AG09309 (cell line): Measurements from ENCODE around the gene SNCB.

Source experiments
- DNase-seq: peaks from one replicate; pipeline ENCODE4 v3.0.0-alpha.2; 2010; ENCODE audit warnings: low read depth
- H3K4me3 ChIP-seq: 2 replicates; pipeline ENCODE4 v1.5.1; 2011; ENCODE audit warnings: mild to moderate bottlenecking, low read depth, low read length, moderate library complexity; ENCODE audit not compliant: control insufficient read depth
- TF ChIP-seq, protein P1 (sequence below): IDR thresholded peaks from 2 replicates; pipeline ENCODE4 v1.5.1; 2011; ENCODE audit warnings: mild to moderate bottlenecking, low read depth, low read length, inconsistent platforms; ENCODE audit not compliant: insufficient read depth, control insufficient read depth; ENCODE audit errors: missing control alignments

The SNCB gene

DNA sequence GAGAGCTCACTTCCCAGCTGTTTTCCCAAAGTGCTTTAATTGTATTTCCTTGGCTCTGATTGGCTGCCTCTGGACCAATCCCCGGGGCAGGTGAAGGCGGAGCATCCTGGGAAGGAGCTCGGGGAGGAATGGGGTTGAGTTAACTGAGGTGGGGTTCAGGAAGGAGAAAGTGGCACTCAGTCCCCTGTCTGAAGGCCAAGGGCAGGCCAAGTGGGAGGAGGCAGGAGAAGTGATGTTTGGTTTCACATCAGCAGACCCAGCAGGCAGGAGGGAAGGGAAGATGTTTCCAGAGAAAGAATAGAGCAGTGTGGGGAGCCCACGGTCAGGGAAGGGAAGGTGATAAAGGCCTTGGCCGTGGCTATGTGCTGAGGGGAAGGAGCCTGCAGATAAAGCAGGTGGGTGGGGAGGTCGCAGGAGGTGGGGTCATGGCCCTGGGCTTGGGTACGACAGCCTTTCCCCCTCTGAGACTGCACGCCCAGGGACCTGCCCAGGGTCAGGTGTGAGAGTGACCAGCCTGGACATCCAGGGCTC lies 20.1 kb upstream of the SNCB start:
- no peak for DNase-seq
- H3K4me3 ChIP-seq = no peak overlapping the region
- TF ChIP-seq, protein P1, sequence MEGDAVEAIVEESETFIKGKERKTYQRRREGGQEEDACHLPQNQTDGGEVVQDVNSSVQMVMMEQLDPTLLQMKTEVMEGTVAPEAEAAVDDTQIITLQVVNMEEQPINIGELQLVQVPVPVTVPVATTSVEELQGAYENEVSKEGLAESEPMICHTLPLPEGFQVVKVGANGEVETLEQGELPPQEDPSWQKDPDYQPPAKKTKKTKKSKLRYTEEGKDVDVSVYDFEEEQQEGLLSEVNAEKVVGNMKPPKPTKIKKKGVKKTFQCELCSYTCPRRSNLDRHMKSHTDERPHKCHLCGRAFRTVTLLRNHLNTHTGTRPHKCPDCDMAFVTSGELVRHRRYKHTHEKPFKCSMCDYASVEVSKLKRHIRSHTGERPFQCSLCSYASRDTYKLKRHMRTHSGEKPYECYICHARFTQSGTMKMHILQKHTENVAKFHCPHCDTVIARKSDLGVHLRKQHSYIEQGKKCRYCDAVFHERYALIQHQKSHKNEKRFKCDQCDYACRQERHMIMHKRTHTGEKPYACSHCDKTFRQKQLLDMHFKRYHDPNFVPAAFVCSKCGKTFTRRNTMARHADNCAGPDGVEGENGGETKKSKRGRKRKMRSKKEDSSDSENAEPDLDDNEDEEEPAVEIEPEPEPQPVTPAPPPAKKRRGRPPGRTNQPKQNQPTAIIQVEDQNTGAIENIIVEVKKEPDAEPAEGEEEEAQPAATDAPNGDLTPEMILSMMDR = no peak

DNA sequence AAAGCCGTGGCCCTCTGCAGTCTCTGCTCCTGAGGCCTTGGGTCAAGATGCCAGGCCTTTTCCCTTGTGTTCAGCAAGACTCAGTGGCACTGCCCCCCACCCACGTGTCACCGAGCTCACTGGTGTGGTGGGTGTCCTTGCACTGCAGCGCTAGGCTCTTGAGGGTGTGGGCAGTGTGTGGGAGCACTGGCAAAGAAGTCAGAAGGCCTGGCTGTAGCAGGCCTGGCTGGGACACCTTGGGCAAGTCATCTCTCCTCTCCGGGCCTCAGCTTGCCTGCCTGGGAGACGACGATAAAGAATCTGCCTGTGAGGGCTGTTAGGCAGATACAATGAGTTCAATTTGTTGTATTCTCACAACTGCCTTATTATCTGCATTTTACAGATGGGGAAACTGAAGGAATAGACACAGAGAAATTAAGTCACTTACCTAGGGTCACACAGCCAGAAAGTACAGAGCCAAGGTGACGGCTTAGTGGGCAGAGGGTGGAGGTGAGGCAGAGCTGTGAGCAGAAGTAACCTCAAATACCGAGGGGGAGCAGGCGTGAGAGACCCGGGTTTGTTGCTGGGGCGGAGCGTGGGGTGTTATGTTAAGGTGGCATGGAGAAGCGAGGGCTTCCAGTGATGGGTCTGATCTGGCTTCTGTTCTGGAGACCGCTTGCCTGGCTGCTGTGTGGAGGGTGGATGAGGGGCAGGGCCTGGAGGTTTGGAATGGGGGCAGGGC lies 18.3 kb upstream of the SNCB start:
- TF ChIP-seq, protein P1 = no peak
- H3K4me3 ChIP-seq = peak overlapping the region; percentile 93

DNA sequence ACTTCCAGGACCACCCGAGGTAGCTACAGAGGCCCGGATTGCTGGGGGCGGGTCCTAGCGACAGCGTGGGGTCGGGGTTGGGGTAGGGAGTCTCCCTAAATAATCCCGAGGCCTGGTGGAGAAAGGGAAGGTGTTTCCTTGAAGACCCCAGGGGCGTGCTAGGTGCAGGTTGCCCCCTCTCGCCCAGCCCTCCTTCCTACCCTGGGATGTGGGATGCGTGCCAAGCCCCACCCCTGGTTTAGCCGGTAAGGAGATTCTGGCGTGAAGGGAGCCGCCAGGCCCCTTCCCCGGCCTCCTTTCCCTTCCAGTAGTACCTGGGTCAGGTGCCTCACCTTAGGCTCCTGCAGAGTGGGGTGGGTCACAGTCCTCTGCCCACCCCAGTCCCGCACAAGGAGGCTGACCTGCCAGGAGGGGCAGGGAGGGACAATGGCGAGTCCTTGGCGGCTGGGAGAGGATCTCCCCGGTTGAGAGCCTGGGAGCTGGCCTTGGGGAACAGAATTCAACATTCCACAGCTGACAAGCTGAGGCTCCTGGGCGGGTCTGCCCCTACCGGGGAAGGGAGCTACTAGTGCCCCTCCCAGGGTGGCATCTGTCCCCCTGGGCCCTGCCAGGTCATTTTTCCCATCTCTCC lies 17.6 kb upstream of the SNCB start:
- peak overlapping the region; percentile 93 for H3K4me3 ChIP-seq
- DNase-seq = no peak
- TF ChIP-seq, protein P1 = no peak

More for the DNA sequence above, 18.3 kb upstream of the SNCB start:
- no peak for DNase-seq

DNA sequence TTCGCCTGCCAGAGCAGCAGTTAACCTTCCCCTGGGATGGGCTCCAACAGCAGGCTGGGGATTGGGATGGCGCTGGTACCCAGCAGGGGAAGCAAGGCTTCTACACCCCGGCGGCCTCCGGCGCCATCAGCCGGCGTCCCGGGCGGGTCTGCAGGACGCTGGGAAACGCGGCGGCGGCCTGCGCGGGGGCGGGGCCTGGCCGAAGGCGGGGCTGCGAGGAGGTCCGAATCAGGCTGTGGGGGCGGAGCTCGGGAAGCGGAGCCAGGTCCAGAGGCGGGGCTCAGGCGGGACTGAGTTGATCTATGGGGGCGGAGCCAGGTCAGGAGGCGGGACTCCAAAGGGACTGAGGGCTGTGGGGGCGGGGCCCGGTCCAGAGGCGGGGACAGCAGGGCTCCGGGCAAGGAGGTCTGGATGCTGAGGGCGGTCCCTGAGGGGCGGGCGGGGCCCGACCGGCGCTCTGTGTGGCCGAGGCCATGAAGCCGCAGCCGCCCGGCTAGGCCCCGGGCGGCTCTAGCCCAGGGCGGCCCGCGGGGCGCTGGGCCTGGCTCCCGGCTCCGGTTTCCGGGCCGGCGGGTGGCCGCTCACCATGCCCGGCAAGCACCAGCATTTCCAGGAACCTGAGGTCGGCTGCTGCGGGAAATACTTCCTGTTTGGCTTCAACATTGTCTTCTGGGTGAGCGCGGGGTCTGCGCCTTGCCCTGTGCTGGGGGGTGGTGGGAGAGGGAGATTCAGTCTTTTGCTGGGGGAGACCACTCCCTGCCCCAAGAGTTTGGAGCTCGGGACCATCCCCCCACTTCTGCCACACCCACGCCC lies 16.9 kb upstream of the SNCB start, which contains the start of gene TSPAN17:
TSPAN17 (plus strand) TSS at position 455 of the 813 bp plus-strand sequence; CDS start at position 587, 132 bp downstream.
- H3K4me3 ChIP-seq = peak within 1 kb of the TSS; percentile 93
- peak; percentile 91 for DNase-seq
- TF ChIP-seq, protein P1 = peak; percentile 32

DNA sequence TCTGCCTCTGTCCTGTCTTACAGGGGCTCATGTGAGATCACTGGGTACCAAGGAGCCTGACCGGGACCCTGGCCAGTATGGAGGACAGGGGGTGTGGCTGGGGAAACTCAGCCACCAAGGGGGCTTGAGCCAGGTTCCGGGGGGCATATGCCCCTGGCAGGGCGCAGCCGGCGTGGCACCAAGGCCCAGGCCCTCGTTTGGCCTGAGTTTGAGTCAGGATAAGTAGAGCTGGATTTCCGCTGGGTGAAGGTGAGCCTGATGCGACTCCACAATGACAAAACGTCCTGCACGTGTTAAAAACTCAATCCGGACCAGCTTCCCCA lies 16.3 kb upstream of the SNCB start:
- DNase-seq = no peak
- peak overlapping the region; percentile 49 for H3K4me3 ChIP-seq
- TF ChIP-seq, protein P1 = no peak

DNA sequence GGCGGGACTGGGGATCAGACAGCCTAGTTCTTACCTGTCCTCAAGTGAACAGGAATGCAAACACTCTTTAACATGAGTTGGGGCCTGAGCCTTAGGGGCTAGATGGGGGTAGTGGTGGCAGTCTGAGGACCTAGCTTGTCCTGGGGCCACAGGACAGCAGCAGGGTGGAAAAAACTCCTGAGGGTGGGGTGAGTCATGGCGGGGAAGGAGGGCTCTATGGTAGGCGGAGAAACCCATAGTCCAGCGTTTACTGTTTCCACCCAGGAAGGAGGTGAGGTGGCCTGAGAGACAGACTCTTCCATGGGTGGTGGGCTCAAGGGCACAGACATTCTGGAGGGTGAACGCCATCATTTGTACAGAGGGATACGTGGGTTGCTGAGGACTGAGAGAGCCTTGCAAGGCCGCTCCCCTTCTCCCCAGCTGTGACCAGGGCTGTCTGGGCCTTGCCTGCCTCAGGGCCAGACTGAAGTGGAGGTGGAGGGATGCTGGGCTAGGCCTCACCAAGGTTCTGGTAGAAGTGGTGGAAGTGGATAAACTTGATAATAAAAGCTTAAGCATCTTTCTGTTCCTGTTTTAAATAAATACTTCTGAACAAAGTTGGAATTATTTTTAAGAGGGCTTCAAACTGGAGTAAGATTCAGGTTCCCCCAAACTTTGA lies 15.8 kb upstream of the SNCB start:
- H3K4me3 ChIP-seq = no peak overlapping the region; the same call in 1 of the 2 replicates
- TF ChIP-seq, protein P1 = no peak
- no peak for DNase-seq
